NCI-H2196 treated with DMSO at 0.1 percent for 48 hours (cell line): ENCODE results near the gene FAM25A.

Source experiments
- DNase-seq: peaks from one replicate; lab custom pipeline; 2025; ENCODE audit not compliant: unreplicated experiment; lab: John Stamatoyannopoulos, UW

Gene FAM25A

DNA sequence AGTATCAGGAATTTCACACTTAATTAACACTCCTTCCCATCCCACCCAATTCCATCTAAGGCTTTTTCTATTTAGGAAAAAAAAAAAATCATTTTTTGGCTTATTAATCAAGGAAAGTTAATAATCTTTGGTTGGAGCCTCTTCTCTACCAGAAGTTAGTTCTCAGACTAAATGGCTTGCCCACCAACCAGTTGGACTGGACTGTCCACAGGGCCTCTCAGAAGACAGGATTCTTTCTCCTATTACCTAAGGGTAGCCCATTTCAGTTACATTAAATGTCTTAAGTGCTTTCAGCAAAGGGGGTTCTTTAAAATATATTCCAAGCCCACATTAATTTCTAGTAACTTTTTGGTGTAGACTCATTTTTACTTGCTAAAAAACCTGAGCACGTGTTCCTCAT is 39.3 kb downstream of the FAM25A start:
- no peak for DNase-seq

GRCh38 chr10:87060280-87060928 is 40.3 kb downstream of the FAM25A start:
- DNase-seq = no peak

- DNase-seq = no peak
Measured at GRCh38 chr10:87064651-87065050, 44.6 kb downstream of the FAM25A start.

DNA sequence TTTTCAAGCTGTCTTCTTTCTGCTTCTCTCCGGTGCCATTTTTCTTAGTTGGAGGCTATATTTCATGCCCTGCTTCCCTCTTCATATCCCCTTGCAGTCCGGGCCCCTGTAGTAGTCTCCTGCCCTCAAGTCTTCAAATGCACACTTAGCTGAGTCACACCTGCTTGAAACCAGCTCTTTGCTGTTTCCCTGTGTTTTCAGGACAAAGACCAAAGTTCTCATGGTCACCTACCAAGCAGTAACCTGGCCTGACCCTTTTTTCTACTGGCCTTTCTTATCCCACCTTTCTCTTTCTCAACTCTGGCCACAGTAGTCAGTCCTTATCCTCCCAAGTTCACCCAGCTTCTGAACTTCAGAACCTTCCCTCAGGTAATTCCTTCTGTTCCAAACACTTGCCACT is 46.1 kb downstream of the FAM25A start:
- no peak for DNase-seq

GRCh38 chr10:87066865-87067264 is 46.8 kb downstream of the FAM25A start:
- DNase-seq = no peak

- DNase-seq = no peak
Measured at GRCh38 chr10:87068281-87068680, 48.2 kb downstream of the FAM25A start.

DNA sequence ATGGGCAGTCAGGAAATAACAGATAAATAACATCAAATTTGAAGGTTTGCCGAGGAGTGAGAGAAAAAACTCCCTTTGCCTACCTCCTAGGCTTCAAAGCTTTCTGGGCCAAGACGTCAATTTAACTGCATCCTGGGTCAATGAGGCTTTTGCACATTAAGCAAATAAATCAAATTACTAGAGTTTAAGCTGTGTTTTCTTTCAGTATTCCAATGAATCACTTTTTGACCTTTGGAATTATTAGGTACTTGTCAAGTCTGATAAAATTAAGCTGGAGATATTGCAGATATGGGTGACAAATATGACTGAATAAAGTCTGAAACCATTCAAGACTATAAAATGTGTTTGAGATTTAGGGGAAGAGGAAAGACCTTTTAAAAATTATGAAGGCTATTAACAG is 52.4 kb downstream of the FAM25A start:
- DNase-seq = no peak
